Lower leg skin (tissue), 4 donors: ENCODE measurements around the gene WIZ. TPM values are rescaled to one million over a fixed set of nuclear protein-coding genes. Genes with fewer than 3 reads are reported as not detected.

Source experiments
- DNase-seq, 2 donors: peaks; one replicate each; pipeline ENCODE4 v3.0.0-alpha.2; 2019; ENCODE audit warnings: low spot score in 2 of 2
- H3K4me3 ChIP-seq: fragments of 200-600 bp; sonication (generic); 2 replicates; pipeline ENCODE4 v1.5.1; 2017; ENCODE audit warnings: mild to moderate bottlenecking, low read depth; ENCODE audit not compliant: poor library complexity, severe bottlenecking
- CTCF ChIP-seq, 3 donors: fragments of 450-650 bp; IDR thresholded peaks; one replicate each; pipeline ENCODE4 v1.5.1; 2016; ENCODE audit warnings: antibody characterized with exemption in 3 of 3, mild to moderate bottlenecking in 3 of 3, moderate library complexity in 2 of 3
- POLR2A ChIP-seq, 2 donors: fragments of 450-650 bp; IDR thresholded peaks; one replicate each; pipeline ENCODE4 v1.6.1; 2016 to 2017; ENCODE audit warnings: antibody characterized with exemption in 2 of 2, mild to moderate bottlenecking in 1 of 2, moderate library complexity in 1 of 2
- WGBS, 2 donors: methylation state at CpG; one replicate each; pipeline ENCODE4 v1.1.5; 2018; 5-methylcytosine and 5-hydroxymethylcytosine counted together
- intact Hi-C: fragments of 100-400 bp; cut with DNase I; formaldehyde crosslinking; loops from one replicate; pipeline ENCODE4 v1.15.0; 2023; ENCODE audit warnings: low total_unique reads
- total RNA-seq, 4 donors: library from RNA; depleted of rRNA; stranded (reverse); fragments of >200 nt; gene quantifications; one replicate each; pipeline ENCODE4 v1.1.0, GENCODE V29; 2016

Gene WIZ
- total RNA-seq, 4 donors from 2014 or later = 28.4 to 52.9 (median 43.8) TPM

GRCh38 chr19:15390814-15391213, 58.9 kb downstream of the WIZ start:
- intact Hi-C loops = no loop called here
- WGBS, 2 donors = 88 to 92% methylated on average over 2 of the region's 2 CpGs
- TF ChIP-seq POLR2A (IDR thresholded peaks at IDR 0.05) = no peak
- TF ChIP-seq CTCF (IDR thresholded peaks at IDR 0.05) = no peak

GRCh38 chr19:15381864-15382263, 67.9 kb downstream of the WIZ start:
- intact Hi-C loops = no loop called here
- no peak overlapping the region for H3K4me3 ChIP-seq
- no peak for DNase-seq
- no peak for TF ChIP-seq CTCF (IDR thresholded peaks at IDR 0.05)
- TF ChIP-seq POLR2A (IDR thresholded peaks at IDR 0.05) = no peak
- 83 to 87% methylated on average over 6 of the region's 6 CpGs for WGBS, 2 donors

More at GRCh38 chr19:15390814-15391213, 58.9 kb downstream of the WIZ start:
- DNase-seq = no peak
- H3K4me3 ChIP-seq = no peak overlapping the region

GRCh38 chr19:15381429-15381828, 68.3 kb downstream of the WIZ start:
- no peak for DNase-seq
- TF ChIP-seq CTCF (IDR thresholded peaks at IDR 0.05) = no peak
- TF ChIP-seq POLR2A (IDR thresholded peaks at IDR 0.05) = no peak
- WGBS, 2 donors = 76 to 80% methylated on average over 2 of the region's 2 CpGs
- intact Hi-C loops = no loop called here
- H3K4me3 ChIP-seq = no peak overlapping the region

- no peak for TF ChIP-seq POLR2A (IDR thresholded peaks at IDR 0.05)
- no peak for TF ChIP-seq CTCF (IDR thresholded peaks at IDR 0.05)
- 1 to 3% methylated on average over 11 to 13 of the region's 56 CpGs for WGBS, 2 donors
- DNase-seq = peak in 1 of 2 donors; percentile 71
- H3K4me3 ChIP-seq = peak overlapping the region; percentile 73
- intact Hi-C loops = no loop called here
Measured at GRCh38 chr19:15379999-15380647, 69.6 kb downstream of the WIZ start.

- peak in 1 of 2 donors; percentile 58 for TF ChIP-seq POLR2A (IDR thresholded peaks at IDR 0.05)
- TF ChIP-seq CTCF (IDR thresholded peaks at IDR 0.05) = no peak
- H3K4me3 ChIP-seq = peak within 1 kb of the TSS; percentile 87
- DNase-seq = peak; percentile 98 to 100
- WGBS, 2 donors = 0 to 1% methylated on average over 67 to 100 of the region's 111 CpGs
- intact Hi-C loops = no loop called here
Measured at GRCh38 chr19:15379083-15379998, 70.4 kb downstream of the WIZ start, which contains the start of gene AKAP8. AKAP8 (minus strand) TSS chr19:15379787; CDS start chr19:15379731, 56 bp downstream.
